Measurements from ENCODE around the gene CD180.
"Not testable (repeated sequence)": the region's sequence is repeated elsewhere in the genome, so short reads cannot be mapped to it uniquely, and the experiment has no call there.

CD180 gene

GRCh38 chr5:67188274-67189078 lies 8.1 kb downstream of the CD180 start:
- no peak for DNase-seq (ENCODE audit: low read depth in 2 of 2)

DNA sequence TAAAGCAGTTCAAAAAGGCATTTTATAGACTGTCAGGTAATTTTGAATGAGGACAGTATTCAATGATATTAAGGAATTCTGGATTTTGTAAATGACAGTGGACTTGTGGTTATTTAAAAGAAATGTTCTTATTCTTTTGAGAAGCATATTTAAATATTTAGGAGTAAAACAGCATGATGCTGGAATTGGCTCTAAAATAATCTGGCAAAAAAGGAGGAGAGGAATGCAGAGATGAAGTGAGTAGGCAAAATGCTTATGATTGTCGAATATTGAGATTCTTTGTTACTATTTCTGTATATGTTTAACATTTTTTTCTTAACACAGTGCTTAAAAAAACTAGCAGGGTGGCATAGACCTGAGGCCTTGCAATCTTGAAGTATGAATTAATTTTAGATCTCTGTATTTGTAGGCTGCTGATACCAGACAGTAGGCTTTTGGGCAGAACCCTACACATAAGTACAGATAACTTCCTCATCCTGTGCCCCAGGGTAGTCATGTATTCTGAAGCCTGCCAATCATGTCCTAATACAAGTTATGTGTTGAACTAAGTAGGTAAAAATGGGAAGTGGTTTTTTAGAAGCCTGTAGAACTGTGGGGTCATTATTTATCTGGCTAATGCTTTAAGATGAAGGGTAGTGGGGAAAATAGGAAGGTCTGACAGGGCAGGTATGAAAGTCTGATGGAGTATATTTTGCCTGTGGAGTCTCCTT lies 9.4 kb downstream of the CD180 start:
- no peak for DNase-seq (ENCODE audit: low read depth in 2 of 2)

DNA sequence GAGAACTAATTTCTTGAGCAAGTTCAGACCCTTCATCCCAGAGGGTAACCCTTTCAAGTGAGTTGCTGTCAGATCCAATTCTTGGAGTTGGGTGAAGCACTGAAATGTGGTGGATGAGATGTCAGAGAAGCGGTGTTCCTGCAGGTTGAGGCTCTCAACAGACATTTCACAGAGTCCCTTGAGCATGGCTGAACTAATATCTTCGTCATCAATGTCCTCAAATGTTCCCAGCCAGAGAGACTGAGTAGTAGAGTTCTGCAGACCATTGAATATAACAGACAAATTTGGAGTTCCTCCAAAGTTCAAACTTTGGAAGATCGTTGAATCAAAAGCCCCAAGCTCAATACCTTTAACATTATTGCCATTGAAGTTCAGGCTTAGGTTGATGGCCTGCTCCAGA lies 12.7 kb downstream of the CD180 start:
- no peak for DNase-seq (ENCODE audit: low read depth in 2 of 2)

DNA sequence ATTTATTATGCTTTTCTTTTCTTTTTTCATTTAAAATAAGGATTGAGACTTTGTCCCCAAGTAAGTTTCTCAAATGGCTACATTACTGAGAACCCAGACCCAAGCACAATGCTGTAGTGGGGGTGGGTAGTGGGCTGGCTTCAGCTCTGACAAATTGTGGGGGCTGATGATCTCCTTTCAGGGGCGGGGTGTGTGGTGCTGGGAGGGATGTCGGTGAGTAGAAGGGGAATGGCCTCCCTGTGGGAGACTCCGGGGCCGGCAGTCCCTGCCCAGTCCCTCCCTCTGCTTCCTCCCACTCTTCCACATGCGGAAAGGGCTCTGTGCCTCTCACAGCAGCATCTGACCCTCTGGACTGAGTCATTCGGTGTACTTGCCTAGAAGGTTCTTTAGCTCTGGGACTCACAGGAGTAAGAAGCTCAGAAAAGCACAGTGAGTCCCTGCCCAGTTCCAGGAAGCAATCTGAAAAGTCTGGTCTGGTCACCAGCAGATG lies 14.3 kb downstream of the CD180 start:
- DNase-seq (ENCODE audit: low read depth in 2 of 2): no peak

DNA sequence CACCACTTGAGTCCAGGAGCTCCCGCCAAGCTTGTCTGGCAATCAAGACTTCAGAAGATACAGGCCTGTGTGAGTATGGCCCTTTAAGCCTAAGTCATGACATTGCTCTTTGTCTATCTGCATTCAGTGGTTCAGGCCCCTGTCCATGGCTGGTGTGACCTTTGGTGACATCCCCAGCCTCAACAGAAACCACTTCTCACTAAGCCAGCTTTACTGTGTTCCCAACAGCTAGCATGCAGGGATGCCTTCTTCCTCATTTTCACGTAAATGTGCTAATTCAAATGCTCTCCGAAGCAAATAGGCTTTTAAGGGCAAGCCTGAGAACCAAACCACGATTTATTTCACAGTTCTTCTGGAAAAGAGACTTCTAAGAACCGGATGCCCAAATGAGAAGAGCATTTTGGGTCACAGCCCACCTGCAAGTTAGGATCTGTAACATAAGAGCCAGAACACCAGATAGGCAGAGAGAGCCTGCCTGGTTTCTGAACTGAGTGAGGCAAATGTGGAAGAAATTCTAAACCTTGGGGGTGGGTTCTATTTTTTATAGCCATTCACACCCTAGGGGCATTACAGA lies 14.9 kb downstream of the CD180 start:
- DNase-seq (ENCODE audit: low read depth in 2 of 2): no peak

GRCh38 chr5:67179697-67180361 lies 16.8 kb downstream of the CD180 start:
- DNase-seq (ENCODE audit: low read depth in 2 of 2): no peak

- no peak for DNase-seq (ENCODE audit: low read depth in 2 of 2)
Observed at GRCh38 chr5:67178966-67179365, 17.6 kb downstream of the CD180 start.

DNA sequence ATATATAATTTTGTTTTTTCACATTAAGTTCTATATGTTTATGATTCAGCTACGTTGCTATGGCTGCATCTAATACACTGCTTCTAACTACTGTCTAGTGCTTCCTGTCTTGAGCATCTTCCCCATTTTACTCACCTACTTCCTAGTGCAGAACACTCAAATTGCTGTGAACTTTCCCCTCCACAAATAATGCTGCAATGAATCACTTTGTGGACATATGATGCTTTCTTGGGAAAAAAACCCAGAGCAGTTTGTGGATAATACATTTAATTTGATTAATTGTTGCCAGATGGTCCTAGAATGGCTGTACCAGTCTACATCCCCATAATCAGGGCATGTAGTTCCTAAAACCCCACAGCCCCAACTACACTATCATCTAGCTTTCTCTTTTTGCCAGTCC lies 18.5 kb downstream of the CD180 start:
- DNase-seq (ENCODE audit: low read depth in 2 of 2): no peak

GRCh38 chr5:67176936-67177335 lies 19.7 kb downstream of the CD180 start:
- DNase-seq (ENCODE audit: low read depth in 2 of 2): no peak

DNA sequence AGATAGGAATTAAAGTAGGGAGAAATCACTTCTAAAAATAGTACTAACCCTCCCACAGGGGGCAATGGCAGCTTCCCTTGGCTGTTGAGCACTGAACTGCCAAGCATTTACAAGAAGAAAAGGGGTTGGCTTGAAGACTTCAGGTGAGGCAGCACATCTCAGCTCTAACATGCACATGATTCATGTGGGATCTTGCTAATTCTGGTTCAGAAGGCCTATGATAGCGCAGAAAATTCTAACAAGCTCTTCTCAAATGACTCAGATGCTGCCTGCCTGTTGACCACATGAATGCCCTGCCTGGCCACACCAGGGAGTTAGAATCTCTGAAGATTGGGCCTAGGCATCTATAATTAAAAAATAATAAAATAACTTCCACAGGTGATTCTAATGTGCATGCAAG lies 22.6 kb downstream of the CD180 start:
- DNase-seq (ENCODE audit: low read depth in 2 of 2): no peak

GRCh38 chr5:67173351-67173750 lies 23.2 kb downstream of the CD180 start:
- DNase-seq (ENCODE audit: low read depth in 2 of 2): not testable (repeated sequence)

GRCh38 chr5:67170767-67171166 lies 25.8 kb downstream of the CD180 start:
- no peak for DNase-seq (ENCODE audit: low read depth in 2 of 2)

- no peak for DNase-seq (ENCODE audit: low read depth in 2 of 2)
Observed at GRCh38 chr5:67168069-67168468, 28.5 kb downstream of the CD180 start.

- peak; percentile 22 to 47 for DNase-seq (ENCODE audit: low read depth in 2 of 2)
Observed at GRCh38 chr5:67166460-67167285, 29.9 kb downstream of the CD180 start.

DNA sequence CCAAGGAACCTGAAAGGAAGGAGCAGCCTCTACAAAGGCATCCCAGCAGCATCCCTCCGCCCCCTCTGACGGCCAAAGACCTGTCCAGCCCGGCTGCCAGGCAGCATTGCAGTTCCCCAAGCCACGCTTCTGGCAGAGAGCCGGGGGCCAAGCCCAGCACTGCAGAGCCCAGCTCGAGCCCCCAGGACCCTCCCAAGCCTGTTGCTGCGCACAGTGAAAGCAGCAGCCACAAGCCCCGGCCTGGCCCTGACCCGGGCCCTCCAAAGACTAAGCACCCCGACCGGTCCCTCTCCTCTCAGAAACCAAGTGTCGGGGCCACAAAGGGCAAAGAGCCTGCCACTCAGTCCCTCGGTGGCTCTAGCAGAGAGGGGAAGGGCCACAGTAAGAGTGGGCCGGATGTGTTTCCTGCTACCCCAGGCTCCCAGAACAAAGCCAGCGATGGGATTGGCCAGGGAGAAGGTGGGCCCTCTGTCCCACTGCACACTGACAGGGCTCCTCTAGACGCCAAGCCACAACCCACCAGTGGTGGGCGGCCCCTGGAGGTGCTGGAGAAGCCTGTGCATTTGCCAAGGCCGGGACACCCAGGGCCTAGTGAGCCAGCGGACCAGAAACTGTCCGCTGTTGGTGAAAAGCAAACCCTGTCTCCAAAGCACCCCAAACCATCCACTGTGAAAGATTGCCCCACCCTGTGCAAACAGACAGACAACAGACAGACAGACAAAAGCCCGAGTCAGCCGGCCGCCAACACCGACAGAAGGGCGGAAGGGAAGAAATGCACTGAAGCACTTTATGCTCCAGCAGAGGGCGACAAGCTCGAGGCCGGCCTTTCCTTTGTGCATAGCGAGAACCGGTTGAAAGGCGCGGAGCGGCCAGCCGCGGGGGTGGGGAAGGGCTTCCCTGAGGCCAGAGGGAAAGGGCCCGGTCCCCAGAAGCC lies 30.8 kb downstream of the CD180 start:
- peak; percentile 59 to 61 for DNase-seq (ENCODE audit: low read depth in 2 of 2)

- DNase-seq (ENCODE audit: low read depth in 2 of 2): no peak
Observed at GRCh38 chr5:67164856-67165525, 31.6 kb downstream of the CD180 start.

DNA sequence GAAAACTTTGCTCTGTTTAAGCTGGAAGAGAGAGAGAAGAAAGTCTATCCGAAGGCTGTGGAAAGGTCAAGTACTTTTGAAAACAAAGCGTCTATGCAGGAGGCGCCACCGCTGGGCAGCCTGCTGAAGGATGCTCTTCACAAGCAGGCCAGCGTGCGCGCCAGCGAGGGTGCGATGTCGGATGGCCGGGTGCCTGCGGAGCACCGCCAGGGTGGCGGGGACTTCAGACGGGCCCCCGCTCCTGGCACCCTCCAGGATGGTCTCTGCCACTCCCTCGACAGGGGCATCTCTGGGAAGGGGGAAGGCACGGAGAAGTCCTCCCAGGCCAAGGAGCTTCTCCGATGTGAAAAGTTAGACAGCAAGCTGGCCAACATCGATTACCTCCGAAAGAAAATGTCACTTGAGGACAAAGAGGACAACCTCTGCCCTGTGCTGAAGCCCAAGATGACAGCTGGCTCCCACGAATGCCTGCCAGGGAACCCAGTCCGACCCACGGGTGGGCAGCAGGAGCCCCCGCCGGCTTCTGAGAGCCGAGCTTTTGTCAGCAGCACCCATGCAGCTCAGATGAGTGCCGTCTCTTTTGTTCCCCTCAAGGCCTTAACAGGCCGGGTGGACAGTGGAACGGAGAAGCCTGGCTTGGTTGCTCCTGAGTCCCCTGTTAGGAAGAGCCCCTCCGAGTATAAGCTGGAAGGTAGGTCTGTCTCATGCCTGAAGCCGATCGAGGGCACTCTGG lies 32.6 kb downstream of the CD180 start:
- DNase-seq (ENCODE audit: low read depth in 2 of 2): no peak

DNA sequence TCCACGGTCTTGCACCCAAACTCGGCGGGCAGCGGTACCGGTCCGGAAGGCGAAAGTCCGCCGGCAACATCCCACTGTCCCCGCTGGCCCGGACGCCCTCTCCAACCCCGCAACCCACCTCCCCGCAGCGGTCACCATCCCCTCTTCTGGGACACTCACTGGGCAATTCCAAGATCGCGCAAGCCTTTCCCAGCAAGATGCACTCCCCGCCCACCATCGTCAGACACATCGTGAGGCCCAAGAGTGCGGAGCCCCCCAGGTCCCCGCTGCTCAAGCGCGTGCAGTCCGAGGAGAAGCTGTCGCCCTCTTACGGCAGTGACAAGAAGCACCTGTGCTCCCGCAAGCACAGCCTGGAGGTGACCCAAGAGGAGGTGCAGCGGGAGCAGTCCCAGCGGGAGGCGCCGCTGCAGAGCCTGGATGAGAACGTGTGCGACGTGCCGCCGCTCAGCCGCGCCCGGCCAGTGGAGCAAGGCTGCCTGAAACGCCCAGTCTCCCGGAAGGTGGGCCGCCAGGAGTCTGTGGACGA lies 33.3 kb downstream of the CD180 start:
- DNase-seq (ENCODE audit: low read depth in 2 of 2): no peak

DNA sequence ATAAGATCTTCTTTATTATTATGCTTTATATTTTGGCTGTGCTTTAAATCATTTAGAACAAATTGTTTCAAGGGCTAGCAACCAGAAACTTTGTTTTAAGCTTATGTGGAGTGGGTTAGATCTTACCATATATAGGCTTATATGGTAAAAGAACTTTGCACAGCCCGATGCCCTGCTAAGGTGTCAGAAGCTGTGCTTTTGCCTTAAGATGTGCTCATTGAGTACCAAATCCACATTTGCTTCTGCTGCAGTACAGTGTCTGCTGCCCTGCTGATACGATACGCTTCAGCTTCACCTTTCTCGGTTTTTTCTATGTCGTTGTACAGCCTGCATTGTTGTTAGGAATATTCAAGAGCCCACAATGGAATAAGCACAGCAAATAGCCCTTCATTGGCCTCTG lies 34.8 kb downstream of the CD180 start:
- DNase-seq (ENCODE audit: low read depth in 2 of 2): no peak

All from stimulated activated CD8-positive, alpha-beta memory T cell treated with anti-CD3 and anti-CD28 coated beads, Interleukin-2, amount 100 ng/mL, for 1 hour (primary cell).